ENCODE measurements around the gene HCK. TPM values are rescaled to one million over a fixed set of nuclear protein-coding genes. Genes with fewer than 3 reads are reported as not detected.

The HCK gene
- total RNA-seq, 1 donor from 2014 or later, result 0.78 TPM

- TF ChIP-seq CTCF (IDR thresholded peaks at IDR 0.05; ENCODE audit: partially characterized antibody, unreplicated experiment), result no peak
- peaks cover 5% of the 10 kb centered on the region for H3K4me1 Mint-ChIP-seq (ENCODE audit: low read depth, unreplicated experiment)
- no peak for DNase-seq
- peaks cover 6% of the 10 kb centered on the region for H3K27me3 Mint-ChIP-seq (ENCODE audit: unreplicated experiment)
- H3K36me3 Mint-ChIP-seq (ENCODE audit: unreplicated experiment), result peaks cover 4% of the 10 kb centered on the region
- no peak overlapping the region for H3K4me3 Mint-ChIP-seq (ENCODE audit: unreplicated experiment)
- peaks cover 4% of the 10 kb centered on the region for H3K9me3 Mint-ChIP-seq (ENCODE audit: unreplicated experiment)
- H3K27ac Mint-ChIP-seq (ENCODE audit: unreplicated experiment), result no peak overlapping the region
Measured at GRCh38 chr20:32034581-32035425, 17.2 kb upstream of the HCK start.

- no peak for TF ChIP-seq CTCF (IDR thresholded peaks at IDR 0.05; ENCODE audit: partially characterized antibody, unreplicated experiment)
- no peak for DNase-seq
- Mint-ChIP-seq H3K4me1 (ENCODE audit: low read depth, unreplicated experiment) (peaks cover 2% of the 10 kb centered on the region), H3K4me3 (ENCODE audit: unreplicated experiment) (no peak overlapping the region), H3K9me3 (ENCODE audit: unreplicated experiment) (peaks cover 4% of the 10 kb centered on the region), H3K27ac (ENCODE audit: unreplicated experiment) (no peak overlapping the region), H3K27me3 (ENCODE audit: unreplicated experiment) (peaks cover 6% of the 10 kb centered on the region), H3K36me3 (ENCODE audit: unreplicated experiment) (no peaks in the 10 kb centered on the region)
Measured at GRCh38 chr20:32035426-32035779, 16.6 kb upstream of the HCK start.

- no peak for TF ChIP-seq CTCF (IDR thresholded peaks at IDR 0.05; ENCODE audit: partially characterized antibody, unreplicated experiment)
- Mint-ChIP-seq H3K36me3 (ENCODE audit: unreplicated experiment) (no peaks in the 10 kb centered on the region), H3K27me3 (ENCODE audit: unreplicated experiment) (peaks cover 6% of the 10 kb centered on the region), H3K4me3 (ENCODE audit: unreplicated experiment) (no peak overlapping the region), H3K27ac (ENCODE audit: unreplicated experiment) (no peak overlapping the region), H3K9me3 (ENCODE audit: unreplicated experiment) (peaks cover 4% of the 10 kb centered on the region), H3K4me1 (ENCODE audit: low read depth, unreplicated experiment) (peaks cover 2% of the 10 kb centered on the region)
- no peak for DNase-seq
Measured at GRCh38 chr20:32036252-32036651, 15.8 kb upstream of the HCK start.

- Mint-ChIP-seq H3K9me3 (ENCODE audit: unreplicated experiment) (peaks cover 4% of the 10 kb centered on the region), H3K4me3 (ENCODE audit: unreplicated experiment) (no peak overlapping the region), H3K36me3 (ENCODE audit: unreplicated experiment) (no peaks in the 10 kb centered on the region), H3K27ac (ENCODE audit: unreplicated experiment) (no peak overlapping the region), H3K27me3 (ENCODE audit: unreplicated experiment) (peaks cover 6% of the 10 kb centered on the region), H3K4me1 (ENCODE audit: low read depth, unreplicated experiment) (no peaks in the 10 kb centered on the region)
- no peak for DNase-seq
- no peak for TF ChIP-seq CTCF (IDR thresholded peaks at IDR 0.05; ENCODE audit: partially characterized antibody, unreplicated experiment)
Measured at GRCh38 chr20:32036716-32037485, 15.1 kb upstream of the HCK start.

- no peaks in the 10 kb centered on the region for H3K4me1 Mint-ChIP-seq (ENCODE audit: low read depth, unreplicated experiment)
- no peaks in the 10 kb centered on the region for H3K36me3 Mint-ChIP-seq (ENCODE audit: unreplicated experiment)
- H3K27me3 Mint-ChIP-seq (ENCODE audit: unreplicated experiment), result peaks cover 4% of the 10 kb centered on the region
Measured at GRCh38 chr20:32037929-32038328, 14.1 kb upstream of the HCK start.

More at GRCh38 chr20:32037929-32038328, 14.1 kb upstream of the HCK start:
- Mint-ChIP-seq H3K9me3 (ENCODE audit: unreplicated experiment) (peaks cover 3% of the 10 kb centered on the region), H3K27ac (ENCODE audit: unreplicated experiment) (no peak overlapping the region), H3K4me3 (ENCODE audit: unreplicated experiment) (no peak overlapping the region)
- no peak for DNase-seq
- TF ChIP-seq CTCF (IDR thresholded peaks at IDR 0.05; ENCODE audit: partially characterized antibody, unreplicated experiment), result no peak

All from glutamatergic neuron (in vitro differentiated cells).